Stimulated activated CD8-positive, alpha-beta memory T cell treated with anti-CD3 and anti-CD28 coated beads, Interleukin-15, amount 100 ng/mL, for 4 hours (primary cell): ENCODE results near the gene RGS6.

Source experiments
- DNase-seq, 2 donors: peaks; one replicate each; pipeline ENCODE4 v3.0.0-alpha.2; 2020; ENCODE audit warnings: low read depth in 2 of 2

RGS6 gene

GRCh38 chr14:72081137-72081536 lies 148.9 kb downstream of the RGS6 start:
- no peak for DNase-seq

DNA sequence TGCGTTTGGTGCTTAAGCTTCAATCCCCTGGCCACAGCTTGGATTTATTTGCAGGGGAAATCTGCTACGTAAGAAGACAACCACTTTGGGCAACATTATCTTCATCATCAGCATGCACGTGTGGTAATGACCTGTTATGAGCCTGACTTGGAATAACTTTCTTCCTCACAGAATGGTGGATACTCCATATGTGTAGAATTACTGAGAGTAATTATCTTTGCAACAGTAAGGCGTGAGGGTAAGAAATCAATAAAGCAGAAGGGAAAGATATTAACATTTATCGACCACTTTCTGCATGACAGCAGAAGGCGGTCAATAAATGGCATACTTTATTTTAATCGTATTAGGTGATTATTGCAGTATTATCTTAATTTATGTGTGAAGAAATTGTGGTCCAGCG lies 152.7 kb downstream of the RGS6 start:
- DNase-seq: no peak

DNA sequence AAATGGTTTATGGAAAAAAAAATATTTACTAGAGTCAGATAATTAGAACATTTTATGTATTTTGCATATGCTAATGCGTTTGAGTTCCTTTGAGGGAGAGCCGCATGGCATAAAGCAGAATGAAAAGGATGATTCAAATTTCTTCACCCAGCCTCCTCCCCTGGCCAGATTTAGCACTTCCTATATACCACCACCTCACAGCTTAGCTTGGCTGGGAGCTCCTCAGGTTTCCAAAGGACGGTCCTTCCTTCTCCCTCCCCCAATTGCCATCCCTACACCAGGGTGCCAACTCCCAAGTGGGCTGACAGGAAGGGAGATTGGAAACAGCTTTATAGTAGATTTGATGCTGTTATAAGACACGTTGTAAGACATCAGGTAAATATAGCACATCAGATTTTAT lies 157.4 kb downstream of the RGS6 start:
- no peak for DNase-seq

- no peak for DNase-seq
These were observed 162.8 kb downstream of the RGS6 start for GRCh38 chr14:72094844-72095582.

DNA sequence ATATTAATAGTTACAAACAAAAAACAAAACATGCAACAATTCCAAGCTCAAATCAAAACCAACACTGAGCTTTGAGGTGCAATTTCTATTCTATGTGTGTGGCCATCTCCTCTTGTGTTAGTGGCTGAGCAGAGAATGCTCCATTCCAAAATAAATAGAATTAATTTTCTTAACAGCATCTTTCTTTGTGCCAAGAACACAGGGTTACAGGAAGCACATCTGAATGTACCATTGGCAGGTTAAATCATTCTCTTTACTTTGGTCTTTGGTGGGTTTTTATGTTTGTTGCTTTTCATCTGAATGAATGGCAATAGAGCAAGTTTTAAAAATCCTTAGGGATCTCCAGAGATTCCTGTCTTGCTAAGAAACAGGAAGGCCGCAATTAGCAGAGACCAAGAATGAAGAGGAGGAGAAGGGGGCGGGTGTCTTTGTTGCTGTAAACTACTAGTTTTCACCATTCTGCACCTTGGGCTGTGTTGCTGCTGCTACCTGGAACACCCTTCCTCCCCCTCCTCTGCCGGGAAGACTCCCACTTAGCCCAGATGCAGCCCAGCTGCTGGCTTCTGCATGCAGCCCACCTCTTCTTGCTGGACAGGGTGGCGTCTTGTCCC lies 165.0 kb downstream of the RGS6 start:
- DNase-seq: no peak

GRCh38 chr14:72098210-72098609 lies 166.0 kb downstream of the RGS6 start:
- DNase-seq: no peak

GRCh38 chr14:72099566-72099965 lies 167.3 kb downstream of the RGS6 start:
- no peak for DNase-seq

DNA sequence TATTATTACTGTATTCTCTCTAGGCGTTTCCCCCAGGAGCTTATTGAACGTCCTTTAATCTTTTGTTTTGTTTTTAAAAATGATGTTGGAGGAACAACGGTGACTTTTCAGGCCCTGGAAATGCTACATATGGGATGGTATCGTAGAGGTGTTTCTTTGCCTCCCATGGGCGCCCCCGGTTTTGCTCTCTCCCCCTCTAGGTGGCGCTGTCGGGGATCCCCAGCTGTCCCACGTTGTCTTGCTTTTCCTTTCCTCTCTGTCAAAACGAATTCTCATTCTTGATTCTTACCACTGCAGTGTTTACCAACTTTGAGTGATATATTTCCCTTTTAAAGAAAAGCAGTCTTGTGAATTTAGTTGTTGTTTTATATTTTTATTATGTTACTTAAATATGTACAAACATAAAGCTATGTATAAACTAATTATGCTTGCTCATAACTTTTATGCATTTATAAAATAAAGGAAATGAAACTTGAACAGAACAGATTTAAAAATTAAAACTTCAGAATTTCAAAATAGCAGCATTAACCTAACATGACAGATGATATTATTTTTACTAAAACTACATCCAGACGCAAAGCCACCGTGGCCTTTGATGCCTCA lies 171.9 kb downstream of the RGS6 start:
- DNase-seq: no peak

- no peak for DNase-seq
These were observed 179.7 kb downstream of the RGS6 start for GRCh38 chr14:72111911-72112310.

GRCh38 chr14:72118841-72119240 lies 186.6 kb downstream of the RGS6 start:
- no peak for DNase-seq

DNA sequence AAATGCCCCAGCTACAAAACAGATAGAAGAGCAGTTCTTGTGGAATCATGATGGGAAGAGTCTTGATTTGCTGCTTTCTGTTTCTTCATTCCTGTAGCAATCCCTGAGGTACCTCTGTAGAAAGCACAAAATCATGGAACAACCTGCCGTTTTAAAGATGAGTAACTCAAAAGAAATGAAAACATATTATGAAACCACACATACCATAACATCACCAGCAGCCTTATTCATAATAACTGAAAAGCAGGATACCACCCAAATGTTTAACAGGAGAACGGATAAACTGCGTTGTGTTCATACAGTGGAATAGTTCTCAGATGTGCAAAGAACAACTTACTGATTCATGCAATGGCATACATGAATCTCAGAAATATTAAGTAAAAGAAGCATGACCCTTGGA lies 188.1 kb downstream of the RGS6 start:
- DNase-seq: no peak

- DNase-seq: no peak
These were observed 191.5 kb downstream of the RGS6 start for GRCh38 chr14:72123755-72124154.

DNA sequence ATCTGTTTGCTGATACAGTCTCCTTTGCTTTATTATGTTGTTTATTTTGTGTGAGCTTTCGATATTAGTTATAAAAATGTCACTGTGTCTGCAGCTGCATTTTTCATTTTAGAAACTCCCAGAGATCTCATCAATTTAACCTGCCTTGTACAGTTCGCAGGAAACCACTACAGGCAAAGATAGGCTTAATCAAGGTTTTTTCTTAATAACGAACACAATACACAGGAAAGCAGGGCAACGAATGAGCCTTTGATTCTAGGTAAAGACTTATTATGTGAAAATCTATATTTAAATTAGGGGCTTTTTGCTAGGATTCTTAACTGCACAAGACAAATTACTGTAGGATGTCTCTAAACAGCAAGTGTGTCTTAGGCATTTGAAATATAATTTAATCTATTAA lies 191.9 kb downstream of the RGS6 start:
- no peak for DNase-seq

DNA sequence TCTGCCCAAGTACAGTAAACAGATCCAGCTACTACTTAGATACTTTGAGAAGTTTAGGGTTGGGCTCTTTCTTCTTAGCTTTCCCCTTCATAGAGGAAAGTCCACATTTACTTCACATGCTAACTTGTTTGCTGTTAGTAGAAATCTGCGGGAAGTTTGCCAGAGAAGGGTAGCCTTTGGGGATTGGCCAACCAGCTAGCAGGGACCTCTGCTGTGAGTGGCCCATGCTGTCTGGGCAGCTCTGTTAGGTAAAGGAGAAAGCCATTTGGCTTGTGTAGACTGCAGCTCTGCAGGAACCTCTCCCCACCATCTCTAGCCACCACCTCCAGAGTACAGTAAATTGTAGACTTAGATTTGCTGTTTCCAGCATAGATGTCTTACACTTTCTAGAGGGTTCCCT lies 193.9 kb downstream of the RGS6 start:
- no peak for DNase-seq

DNA sequence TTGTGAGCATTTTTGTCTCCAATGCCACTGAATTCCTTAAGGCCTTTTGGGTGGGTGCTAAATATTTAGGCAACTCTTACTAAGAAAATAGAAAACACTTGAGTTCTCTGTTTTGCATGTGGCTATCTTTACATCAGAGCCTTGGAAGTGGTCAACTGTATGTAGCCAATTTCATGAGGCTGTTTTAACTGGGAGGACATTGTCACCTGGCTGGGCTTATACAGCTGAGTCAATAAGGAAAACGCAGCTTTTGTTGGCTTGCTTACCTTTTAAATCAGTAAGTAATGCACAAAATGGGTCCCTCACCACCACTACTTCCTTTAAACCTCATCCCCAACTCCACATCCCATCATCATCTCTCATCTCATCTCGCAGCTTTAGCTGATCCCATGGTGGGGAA lies 194.3 kb downstream of the RGS6 start:
- no peak for DNase-seq

DNA sequence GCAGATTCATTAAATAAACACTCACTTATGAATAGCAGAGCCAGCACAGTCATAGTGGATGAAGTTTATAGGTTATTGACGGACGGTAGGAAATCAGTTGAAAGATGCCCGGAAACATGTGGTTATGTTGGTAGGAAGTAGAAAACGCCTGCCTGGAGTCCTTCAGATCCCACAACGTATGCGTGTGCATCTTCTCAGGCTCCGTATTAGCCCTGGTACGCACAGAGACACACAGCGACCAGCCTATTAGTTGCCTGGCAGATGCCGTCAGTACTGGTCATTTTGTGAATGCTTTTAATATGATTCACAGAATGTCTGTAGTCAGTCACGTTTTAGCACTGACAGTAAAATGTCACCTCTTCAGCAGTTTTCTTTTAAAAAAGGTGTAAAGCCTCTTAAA lies 196.4 kb downstream of the RGS6 start:
- DNase-seq: no peak

- no peak for DNase-seq
These were observed 197.1 kb downstream of the RGS6 start for GRCh38 chr14:72129291-72129690.

GRCh38 chr14:72141084-72141483 lies 208.9 kb downstream of the RGS6 start:
- no peak for DNase-seq

DNA sequence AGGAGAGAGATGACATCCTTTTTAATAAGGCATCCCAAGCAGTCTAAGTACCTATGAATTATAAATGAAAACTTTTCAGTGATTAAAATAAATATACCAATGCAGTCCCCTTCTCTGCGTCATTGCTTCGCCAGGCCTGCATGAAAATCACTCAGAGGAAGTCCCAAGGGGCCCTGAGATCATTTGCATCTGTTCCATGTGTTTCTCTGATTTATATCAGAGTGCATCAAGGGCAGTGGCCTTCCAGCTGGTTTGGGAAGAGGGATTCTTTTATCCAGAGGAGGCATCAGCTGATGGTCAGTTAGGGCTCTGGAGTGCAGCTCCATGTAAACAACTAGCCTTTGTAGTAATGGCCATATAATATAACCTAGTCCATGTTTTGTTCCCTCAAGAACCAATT lies 210.1 kb downstream of the RGS6 start:
- no peak for DNase-seq

DNA sequence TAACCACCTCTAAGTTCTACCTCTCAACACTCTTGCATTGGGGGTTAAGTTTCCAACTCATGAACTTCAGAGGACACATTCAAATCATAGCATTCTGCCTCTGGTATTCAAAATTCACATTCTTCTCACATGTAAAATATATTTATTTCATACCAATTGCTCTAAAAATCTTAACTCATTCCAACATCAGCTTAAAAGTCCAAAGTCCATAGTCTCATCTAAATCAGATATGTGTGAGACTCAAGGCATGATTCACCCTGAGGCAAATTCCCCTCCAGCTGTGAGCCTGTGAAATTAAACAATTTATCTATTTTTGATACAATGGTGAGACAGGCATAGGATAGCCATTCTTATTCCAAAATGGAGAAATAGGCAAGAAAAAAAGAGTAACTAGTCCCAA lies 214.0 kb downstream of the RGS6 start:
- no peak for DNase-seq

DNA sequence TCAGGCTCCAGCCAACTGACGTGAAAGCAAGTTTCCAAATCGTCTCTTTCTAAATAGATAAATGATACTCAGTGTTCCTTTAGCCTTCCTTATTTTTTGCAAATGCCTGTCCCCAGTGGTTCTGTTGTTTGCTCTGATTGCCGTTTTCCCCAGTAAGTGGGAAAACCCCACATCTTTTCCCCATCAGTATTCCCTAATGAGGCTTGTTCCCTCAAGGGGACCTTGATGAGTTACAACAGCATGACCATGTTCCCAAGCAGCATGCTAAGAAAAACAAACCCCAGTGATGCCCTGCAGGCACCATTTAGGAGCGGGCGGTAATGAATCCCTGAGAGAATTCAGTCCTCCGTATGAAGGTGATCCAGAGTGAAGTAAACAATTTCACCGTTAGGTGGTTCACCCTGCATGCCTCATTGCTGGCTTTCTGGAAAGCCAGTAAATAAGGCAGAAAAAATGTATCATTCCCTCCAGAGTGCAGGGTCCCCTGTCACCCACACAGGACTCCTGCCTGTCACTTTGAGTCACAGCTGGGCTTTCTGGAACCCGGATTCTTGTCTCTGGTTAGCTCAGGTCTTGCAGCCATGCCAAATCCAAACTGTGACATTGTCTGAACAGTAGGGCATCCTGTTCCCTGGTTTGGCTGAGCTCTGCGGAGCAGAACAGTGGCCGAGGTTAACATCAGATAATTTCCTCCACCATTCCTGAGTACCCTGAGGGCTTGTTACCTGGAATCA lies 222.6 kb downstream of the RGS6 start:
- no peak for DNase-seq

DNA sequence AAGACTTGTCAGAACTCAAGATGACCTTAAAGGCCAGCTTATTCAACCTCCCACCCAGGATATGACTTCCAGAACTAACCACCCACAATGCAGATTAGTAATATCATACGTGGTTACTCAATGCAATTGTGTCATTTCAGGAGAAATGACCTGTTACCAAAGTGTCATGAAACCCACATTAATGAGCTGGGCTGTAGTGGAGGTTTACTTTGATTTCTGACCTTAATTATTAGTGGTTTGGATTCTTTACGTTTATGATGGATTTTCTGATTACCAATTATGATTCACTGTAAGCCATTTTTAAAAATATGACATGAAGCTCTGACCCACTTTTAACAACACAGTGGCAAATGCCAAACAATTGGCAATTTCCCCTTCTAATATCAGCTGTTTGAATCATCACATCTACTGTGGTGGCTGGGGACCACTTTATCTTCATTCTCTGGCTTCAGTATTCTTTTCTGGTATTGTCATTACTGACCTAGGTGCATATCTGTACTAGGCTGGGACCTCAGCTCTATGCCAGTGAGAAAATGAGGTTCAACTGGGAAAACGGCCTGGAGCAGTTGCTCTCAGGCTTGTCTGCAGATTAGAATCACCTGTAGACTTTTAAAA lies 223.3 kb downstream of the RGS6 start:
- DNase-seq: no peak
